Lung microvascular endothelial cell (primary cell): ENCODE data around the gene TMEM26. TPM values are rescaled to one million over a fixed set of nuclear protein-coding genes. Genes with fewer than 3 reads are reported as not detected.

Source experiments
- DNase-seq, 2 donors: peaks; one replicate each; pipeline versions ENCODE4 v3.0.0 to v3.0.0-alpha.2; 2010; ENCODE audit warnings: low read depth in 2 of 2
- total RNA-seq: library from RNA; depleted of rRNA; stranded (reverse); fragments of >200 nt; gene quantifications from 2 replicates; pipeline ENCODE4 v1.2.1, GENCODE V29; 2014

TMEM26 gene
- under 0.01 TPM in 1 of 2 replicates, not detected in the other for total RNA-seq

DNA sequence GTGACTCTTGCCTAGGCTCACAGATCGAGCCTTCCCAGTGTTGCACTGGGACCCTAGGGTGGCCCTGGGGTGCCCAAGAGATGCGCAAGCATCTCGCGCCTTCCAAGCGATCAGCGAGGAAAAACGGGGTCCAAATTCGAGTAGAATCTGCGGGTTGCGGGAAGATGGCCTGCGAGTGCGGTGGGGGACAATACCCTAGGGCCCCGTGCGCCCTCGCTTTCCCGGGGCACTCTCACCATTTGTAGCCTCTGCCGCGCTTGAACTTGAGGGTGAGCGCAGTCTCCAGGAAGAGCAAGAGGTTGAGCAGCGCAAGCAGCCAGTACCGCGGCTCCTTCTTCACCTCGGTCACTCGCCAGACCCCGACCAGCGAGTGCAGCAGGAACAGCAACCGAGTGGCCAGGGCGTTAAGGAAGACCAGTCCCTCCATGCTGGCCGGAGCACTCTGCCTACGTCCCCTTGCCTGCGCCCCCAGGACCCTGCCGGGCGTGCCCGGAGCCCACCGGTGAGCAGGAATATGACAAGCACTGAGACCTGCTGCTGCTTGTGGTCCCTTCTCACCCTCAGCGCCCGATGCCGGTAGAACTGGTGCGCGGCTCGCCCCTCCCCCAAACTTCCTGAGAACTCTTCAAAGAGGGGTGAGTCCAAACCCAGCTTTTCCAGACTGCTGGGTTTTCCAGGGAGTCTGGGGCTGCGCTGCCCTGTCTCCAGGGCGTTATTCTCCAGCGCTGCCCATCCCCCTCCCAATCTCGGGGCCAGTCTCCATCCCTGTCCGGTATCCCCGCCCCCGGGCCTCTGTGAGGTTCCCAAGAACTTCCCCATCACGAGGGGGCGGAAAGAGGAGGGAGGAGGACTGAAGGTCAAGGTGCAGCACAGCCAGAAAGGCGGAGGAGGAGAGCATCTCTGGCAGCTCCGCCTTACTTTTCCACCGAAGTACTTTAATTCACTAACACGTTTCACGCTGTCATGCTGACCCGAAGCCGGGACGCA lies at the start of gene TMEM26:
Gene TMEM26, minus strand, starts transcription at position 727 of the 987 bp plus-strand sequence. Its CDS starts 300 bp downstream, at position 427.
- DNase-seq, result peak in 1 of 2 donors; percentile 60

DNA sequence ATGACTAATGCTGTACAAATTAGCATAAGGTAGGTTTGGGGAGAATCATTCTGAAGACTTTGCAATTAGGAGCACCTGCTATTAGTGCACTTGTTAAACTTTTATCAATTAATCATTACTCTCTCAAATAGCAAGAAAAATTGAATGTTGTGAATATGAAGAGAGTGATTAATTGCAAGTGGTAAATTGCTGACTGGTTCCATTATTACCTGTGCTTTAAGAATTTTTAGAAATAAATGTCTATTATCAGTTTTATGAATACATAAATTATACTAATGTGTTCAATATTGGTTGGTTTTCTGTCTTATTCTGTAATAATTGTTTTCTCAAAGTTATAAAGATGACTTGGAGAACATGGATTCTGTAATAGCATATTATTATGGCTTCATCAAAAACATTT lies 47.3 kb upstream of the TMEM26 start:
- no peak for DNase-seq

DNA sequence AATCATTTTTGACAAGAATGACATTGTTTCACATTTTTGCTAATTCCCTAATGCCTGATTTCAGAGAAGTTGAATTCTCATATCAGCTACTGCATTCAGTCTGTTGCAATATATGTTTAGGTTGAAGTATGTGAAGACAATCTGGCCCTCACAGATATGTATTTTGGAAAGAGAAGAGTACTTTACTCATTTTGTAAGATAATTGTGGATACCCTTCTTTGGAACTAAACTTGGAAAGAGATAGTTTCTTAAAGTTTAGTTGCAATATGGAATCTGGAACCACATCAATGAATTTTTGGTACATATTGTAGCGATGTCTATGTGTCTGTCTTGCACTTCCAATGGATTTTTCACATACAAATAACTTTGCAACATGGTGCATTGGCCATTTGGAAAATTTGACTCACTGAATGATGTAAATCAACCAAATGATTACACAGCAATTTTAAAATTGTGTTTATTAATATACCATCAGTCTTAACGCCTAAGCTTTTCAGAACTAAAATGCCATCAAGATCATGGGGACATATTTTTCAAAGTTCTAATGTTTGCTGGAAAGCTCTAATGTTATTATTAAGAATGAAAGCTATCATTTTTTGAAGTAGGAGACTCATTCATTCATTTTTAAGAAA lies 39.3 kb upstream of the TMEM26 start:
- no peak for DNase-seq

DNA sequence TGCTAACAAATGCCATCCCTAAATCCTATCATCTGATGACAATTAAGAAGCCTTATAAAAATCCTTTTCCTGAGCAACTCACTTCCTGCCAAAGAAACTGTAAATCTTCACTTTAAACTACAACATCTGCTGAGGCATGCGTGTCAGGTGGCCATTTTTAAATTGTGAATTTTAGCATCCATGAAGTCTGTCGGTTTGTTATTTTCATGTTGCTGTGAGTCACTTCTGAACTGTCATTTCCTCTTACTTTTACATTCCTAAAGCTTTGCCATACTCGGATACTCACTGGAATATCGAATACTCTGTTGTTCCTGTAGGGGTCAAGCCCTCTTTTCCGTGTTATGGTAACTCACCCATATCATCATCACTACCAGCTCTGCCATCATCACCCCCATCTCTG lies 34.3 kb upstream of the TMEM26 start:
- DNase-seq, result peak; percentile 55 to 91

DNA sequence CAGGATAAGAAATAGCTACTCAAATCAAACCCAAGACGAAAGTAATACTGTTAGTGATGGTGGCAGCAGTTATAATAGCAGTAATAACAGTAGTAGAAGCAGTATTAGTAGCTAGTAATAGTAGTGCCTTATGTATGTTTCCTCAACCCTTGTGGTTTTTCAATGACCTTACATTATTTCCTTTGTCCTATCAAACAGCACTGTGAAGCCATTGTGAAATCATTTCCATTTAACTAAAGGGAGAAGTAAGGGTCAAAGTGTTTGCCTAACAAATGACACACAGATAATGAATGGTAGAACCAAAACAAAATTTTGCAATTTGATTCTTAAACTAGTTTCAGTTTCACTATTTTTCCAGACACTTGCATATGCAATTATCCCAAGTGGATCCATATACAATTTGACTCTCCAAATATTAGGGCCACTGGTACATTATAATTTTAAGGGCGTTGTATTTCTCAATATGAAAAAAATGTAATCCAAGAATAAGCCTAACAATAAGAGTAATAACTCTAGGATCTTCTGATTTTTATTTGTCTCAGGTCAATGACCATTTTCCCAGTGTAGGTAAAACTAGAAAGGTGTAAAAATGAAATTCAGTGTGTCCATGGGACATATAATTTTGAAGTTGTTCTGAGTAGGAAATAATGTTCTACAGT lies 33.7 kb upstream of the TMEM26 start:
- peak; percentile 62 to 82 for DNase-seq

DNA sequence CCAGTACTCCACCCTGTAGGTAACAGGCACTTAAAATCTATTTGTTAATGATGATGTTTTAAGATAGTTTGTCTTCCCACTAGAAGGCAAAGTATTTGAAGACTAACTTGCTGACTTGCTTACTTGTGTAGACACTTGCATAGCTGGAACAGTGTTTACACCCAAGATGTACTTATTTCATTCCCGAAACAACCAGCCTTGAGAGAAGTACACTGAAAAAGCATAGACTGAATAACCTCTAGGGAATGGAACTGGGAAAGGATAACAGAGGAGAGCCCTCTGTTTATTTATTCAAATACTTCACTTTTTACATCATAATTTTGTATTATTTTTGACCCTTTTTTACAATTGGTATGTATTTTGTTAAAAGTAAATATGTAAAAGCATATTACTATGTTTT lies 33.1 kb upstream of the TMEM26 start:
- no peak for DNase-seq

DNA sequence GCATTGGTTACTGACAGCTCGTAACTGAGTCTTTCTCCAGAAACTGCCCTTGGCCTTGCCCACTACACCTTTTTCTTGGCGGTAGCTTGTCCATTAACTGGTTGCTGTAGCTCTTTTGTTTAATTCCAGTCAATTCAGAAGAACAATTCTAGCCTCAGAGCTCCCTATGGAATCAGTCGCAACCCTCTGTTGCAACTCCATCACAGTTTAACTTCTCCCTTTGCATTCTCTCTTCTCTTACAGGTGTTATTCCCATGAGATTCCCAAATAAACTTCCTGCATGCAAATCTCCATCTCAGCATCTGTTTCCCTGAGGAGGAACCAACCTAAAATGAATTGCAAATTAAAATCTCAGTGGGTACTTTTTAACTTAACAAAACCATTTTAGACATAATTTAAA lies 28.4 kb upstream of the TMEM26 start:
- no peak for DNase-seq

DNA sequence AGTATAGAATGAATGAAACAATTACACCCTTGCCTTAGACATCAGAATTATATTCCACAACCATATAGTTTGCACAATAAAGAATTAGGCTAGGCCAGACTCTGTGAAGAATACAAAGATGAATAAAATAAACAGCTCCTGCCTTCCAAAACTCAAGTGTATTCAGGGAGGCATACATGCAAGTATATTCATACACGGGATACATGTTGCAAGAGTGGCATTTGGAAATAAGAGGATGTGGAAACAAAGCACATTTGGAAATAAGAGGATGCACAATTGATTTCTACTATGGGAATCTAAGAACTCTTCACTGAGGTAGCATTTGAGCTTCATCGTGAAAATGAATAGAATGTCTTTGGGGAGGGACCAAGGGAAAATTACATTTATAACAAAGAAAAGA lies 27.0 kb upstream of the TMEM26 start:
- no peak for DNase-seq

DNA sequence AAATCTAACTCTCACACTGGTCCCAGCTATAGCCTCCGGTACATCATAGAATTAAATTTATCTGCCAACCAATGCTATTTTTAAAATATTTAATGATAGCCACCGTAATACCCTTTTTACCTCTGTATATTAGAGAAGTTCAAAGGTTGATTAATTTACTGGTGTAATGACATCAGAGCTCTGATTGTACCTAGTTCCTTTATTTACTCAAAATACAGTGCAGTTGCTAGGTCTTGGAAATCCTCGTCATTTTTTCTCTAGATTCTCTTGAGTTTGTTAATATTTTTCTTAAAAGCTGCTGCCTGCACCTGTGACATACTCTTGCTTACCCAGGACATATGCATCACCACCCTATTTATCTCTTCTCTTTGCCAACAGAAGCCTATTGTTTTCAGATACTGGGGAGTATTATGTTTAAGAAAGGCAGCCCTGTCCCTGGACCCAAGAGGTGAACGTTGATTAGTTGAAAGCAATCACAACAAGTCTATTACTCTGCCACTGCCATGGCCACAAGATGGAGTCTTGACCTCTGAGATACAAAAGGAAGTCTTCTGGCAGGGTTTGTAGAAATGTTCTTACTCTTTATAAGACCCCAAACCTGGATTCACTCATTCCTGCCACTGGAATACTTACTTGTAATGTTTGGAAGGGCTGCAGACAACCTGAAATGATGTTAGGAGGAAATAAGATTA lies 25.6 kb upstream of the TMEM26 start:
- DNase-seq, result peak in 1 of 2 donors; percentile 7

DNA sequence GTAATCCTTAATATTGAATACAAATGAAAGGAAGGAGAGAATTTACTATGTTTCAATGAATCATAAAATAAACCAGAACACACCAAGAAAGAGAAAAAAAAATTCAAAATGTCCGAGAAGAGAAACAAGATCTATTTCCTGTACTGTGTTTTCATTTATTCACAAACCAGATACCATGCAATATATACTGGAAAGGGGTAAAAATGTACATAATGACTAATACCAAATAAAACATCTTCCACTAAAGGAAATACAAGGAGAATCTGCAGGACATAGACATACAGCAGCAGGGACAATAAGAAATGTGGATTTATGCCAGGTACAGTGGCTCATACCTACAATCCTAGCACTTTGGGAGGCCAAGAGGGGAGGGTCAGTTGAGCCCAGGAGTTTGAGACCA lies 24.3 kb upstream of the TMEM26 start:
- no peak for DNase-seq

DNA sequence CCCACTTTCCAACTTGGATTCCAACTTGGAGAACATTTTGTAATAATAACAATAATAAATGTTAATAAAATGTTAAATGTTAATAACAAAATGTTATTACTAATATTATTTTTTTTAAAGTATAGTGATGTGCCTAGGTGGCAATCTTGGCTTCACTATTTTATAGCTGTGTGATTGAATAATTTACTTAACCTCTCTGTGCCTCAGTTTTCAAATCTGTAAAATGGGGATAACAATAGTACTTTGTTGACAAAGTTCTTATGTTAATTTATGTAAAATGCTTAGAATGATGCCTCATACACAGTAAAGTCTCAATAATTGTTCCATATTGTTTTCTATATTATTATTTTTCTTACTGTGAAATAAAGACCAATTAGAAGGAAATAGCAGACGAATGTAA lies 23.3 kb upstream of the TMEM26 start:
- no peak for DNase-seq

DNA sequence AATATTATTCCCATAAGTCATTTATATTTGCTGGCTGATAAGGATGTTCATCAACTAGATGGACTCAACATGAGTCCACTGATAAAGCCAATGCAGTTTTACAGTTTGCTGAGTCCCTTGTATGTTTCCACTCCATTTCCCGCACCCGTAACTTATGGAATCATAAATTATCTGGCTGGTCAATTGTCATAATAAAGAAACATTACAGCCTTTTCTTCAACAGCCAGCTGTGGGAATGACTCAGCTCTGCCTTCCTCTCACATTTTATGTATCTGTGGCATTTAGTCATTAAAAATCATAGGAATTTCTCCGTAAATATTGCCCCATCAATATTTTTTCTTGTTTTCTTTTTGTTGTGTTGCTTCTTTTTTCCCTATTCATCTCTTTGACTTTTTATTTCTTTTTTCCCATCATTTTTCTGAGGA lies 22.3 kb upstream of the TMEM26 start:
- peak; percentile 46 to 87 for DNase-seq

DNA sequence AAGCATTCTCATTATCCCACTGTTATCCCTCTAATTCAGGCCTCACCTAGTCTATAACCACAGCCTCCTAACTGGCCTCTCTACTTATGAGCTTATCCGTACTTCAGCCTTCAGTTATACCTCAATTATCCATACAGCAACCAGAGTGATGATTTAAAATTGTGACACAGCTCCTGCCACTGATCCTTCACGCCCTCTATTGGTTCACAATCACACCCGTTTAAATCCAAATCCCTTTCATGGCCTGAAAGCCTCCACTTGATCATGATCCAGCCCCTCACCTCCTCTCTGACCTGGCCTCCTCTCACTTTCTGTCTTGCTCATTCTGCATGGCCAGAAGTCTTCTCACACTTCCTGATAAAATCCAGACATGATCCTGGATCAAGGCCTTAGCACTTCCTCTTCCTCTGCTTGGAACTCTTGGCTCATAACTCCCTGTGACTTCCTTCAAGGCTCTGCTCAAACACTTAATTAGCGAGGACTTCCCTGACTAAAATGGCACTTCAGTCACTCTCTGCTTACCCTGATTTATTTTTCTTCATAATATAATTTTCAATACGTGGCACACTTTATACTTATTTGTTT lies 19.0 kb upstream of the TMEM26 start:
- DNase-seq, result peak in 1 of 2 donors; percentile 50

DNA sequence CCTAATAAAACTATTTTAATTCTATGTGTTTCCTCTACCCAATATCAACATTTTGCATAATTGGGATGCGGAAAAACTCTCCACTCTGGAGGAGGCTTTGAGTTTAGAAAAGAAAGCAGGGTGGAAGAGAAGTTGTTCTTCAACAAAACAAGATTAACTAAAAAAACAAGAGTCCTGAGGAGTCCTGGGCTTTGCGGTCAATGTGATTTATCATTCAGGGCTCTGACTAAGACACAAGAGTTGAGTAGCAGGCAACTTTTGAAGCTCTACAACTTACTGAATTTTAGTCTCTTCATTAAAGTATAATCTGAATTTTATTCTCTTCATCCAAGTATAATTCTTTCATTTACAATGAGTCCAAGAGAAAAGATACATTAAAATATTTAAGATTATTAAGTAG lies 18.3 kb upstream of the TMEM26 start:
- no peak for DNase-seq

DNA sequence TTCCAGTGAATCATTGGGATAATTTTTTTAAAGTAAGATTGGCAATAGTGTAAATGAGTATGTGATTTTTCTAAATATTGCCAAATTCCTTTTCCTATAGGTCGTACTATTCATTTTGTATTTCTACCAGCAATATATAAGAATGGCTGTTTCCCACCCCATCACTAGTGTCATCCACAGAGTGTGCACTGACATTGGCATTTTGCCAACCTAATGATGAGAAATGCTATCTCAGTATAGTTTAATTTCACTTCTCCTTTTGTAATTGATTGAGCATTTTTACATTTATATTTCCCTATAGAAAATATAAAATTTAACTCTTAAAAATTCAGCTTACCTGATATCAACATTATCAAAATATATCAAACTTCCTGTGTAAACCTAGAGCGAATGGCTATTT lies 17.6 kb upstream of the TMEM26 start:
- no peak for DNase-seq

DNA sequence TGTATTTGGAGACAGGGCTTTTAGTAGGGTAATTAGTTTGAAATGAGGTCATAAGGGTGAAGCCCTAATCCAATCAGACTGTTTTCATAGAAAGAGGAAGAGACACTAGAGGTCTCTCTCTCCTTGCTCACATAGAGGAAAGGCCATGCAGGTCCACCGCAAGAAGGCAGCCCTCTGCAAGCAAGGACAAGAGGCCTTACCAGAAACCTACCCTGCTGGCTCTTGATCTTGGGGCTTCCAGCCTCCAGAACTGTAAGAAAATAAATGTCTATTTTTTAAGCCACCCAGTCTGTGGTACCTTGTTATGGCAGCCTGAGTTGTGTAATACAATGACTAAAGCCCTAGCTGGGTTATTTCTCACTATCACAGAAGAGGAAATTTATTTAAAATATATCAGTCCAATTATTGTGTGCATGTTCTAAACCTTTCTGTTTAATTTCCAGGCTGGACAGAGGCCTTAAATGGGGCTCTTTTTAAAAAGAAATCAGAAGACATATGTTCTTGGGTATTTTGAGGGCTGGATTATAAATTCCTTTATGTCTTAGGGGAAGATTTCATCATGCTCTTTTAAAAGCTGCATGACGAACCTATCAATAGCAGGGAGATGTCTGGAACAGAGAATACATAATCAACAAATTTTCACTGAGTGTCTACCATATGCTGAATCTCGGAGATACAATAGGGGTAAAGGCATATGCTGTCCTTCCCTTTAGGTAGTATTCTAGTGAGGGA lies 12.9 kb upstream of the TMEM26 start:
- no peak for DNase-seq

DNA sequence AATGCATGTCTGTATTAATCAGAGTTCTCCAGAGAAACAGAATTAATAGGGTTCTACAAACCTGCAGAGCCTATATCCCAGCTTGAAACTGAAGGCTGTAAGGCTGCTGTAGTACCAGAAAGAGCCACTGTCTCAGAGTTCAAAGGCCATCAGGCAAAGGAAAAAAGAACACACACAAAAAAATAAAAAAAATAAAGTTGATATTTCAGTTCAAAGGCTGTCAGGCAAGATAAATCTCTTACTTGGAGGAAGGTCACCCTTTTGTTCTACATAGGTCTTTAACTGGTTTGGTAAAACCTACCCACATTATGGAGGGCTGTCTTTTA lies 12.0 kb upstream of the TMEM26 start:
- no peak for DNase-seq

DNA sequence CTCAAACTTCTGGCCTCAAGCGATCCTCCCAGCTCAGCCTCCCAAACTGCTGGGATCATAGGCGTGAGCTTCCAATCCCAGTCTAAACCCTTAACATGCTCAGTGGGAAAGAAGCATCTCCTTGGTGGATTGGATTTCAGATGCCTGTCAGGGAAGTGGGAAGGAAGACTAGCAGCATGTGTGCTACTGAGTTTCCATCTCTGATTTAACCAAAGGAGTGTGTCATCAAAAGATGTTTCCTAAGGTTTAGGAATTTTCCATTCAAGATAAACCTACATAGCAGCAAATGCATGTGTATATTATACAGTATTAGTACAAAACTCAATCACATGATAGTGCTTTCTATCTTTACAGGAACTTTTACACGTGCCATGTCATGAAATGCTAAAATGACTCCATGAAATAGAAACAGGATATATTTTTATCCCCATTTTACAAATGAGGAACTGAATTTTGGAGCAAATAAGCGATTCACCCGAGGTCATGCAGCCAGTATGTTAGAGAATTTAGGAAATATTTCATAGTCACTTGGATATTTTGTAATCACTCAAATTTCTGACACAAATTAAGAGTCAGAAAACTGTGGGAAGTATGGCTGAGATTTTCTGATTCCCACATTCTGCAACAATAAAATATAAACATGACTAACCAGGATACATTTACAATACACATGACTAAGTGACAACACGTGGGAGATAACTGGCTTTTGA lies 11.4 kb upstream of the TMEM26 start:
- DNase-seq, result peak in 1 of 2 donors; percentile 92

DNA sequence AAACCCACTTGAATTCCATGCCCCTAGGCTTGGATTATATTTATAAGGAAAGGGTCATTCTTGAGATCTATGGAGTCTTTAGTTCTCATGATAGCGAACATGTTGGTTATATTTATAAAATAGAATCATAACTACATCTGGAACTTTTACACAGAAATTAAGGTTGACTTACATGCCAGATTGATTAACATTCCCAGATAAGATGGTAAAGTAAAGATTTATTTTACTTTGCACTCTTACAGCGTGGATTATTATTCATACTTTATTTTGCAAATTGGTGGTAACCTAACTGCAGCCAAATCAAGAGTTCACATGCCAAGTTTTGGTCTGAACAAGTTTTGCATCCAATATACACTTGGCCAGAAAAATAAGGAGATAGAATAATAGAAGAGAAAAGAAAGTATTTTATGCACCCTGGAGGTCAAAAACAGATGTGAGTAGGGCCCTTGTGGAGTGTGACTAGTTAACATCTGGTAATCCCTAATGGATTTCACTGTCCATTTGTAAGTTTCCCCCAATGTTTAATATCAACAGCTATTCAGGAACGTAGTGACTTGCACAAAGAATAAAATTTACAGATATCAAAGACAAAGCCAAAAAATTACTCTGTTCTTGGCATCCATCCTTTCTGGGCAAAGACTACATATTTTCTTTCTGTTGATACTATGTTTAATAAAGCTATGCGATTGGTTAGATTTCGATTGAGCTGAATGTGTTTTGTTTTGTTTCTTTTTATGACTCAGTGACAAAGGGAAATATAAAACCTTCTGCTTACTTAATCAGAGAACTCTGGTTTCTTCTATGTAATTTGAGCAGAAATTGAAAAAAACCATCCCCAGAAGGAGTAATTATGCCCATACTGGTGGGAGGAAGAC lies 10.1 kb upstream of the TMEM26 start:
- DNase-seq, result peak; percentile 15 to 66
